Stimulated activated naive CD8-positive, alpha-beta T cell treated with anti-CD3 and anti-CD28 coated beads, Interleukin-15, amount 100 ng/mL, for 72 hours (primary cell): ENCODE data around the gene TNP2.
"Not testable (repeated sequence)": the region's sequence is repeated elsewhere in the genome, so short reads cannot be mapped to it uniquely, and the experiment has no call there.

Source experiments
- ATAC-seq: fragments of 150-1000 bp; cut with Tn5 transposase; 2 replicates; pipeline ENCODE4 v1.10.0; 2021; ENCODE audit warnings: mild to moderate bottlenecking, moderate library complexity
- DNase-seq, 2 donors: peaks; one replicate each; pipeline ENCODE4 v3.0.0; 2021 to 2022
- H3K27ac Mint-ChIP-seq, 2 donors: one replicate each; pipeline ENCODE4 v1.8.0; 2022; ENCODE audit warnings: mild to moderate bottlenecking in 2 of 2, mixed read lengths in 2 of 2, moderate library complexity in 2 of 2
- H3K27me3 Mint-ChIP-seq: one replicate; pipeline ENCODE4 v1.8.0; 2022; ENCODE audit warnings: mixed read lengths
- H3K4me1 Mint-ChIP-seq: one replicate; pipeline ENCODE4 v1.8.0; 2022; ENCODE audit warnings: mild to moderate bottlenecking, mixed read lengths
- H3K4me3 Mint-ChIP-seq, 2 donors: one replicate each; pipeline ENCODE4 v1.8.0; 2022; ENCODE audit warnings: mild to moderate bottlenecking in 2 of 2, mixed read lengths in 2 of 2, moderate library complexity in 1 of 2
- H3K9me3 Mint-ChIP-seq, 2 donors: one replicate each; pipeline ENCODE4 v1.8.0; 2022; ENCODE audit warnings: mixed read lengths in 2 of 2

The TNP2 gene

DNA sequence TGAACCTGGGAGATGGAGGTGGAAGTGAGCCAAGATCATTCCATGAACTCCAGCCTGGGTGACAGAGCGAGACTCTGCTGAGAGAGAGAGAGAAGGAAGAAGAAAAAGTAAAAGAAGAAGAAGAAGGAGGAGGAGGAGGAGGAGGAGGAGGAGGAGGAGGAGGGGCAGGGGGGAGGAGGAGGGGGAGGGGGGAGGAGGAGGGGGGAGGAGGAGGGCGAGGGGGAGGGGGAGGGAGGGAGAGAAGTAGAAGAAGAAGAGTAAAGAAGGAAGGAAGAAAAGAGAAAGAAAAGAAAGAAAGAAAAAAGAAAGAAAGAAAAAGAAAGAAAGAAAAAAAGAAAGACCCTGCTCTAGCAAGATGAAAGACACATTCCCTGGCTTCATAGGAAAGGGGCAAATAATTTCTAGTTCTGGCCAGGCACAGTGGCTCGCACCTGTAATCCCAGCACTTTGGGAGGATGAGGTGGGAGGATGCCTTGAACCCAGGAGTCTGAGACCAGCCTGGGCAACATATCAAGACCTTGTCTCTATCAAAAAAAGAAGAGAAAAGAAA lies 36.7 kb downstream of the TNP2 start:
- Mint-ChIP-seq H3K27ac (peak overlapping the region; percentile 98 to 99), H3K9me3 (no peaks in the 10 kb centered on the region), H3K27me3 (no peaks in the 10 kb centered on the region), H3K4me1 (peaks cover 90% of the 10 kb centered on the region), H3K4me3 (peak overlapping the region; percentile 75 to 77)
- ATAC-seq (no peak), DNase-seq (no peak)

GRCh38 chr16:11231367-11231970 lies 37.7 kb downstream of the TNP2 start:
- no peaks in the 10 kb centered on the region for H3K9me3 Mint-ChIP-seq
- no peaks in the 10 kb centered on the region for H3K27me3 Mint-ChIP-seq
- peak overlapping the region; percentile 72 to 77 for H3K4me3 Mint-ChIP-seq
- peak overlapping the region; percentile 82 to 98 for H3K27ac Mint-ChIP-seq
- no peak for ATAC-seq
- DNase-seq = no peak
- peaks cover 87% of the 10 kb centered on the region for H3K4me1 Mint-ChIP-seq

DNA sequence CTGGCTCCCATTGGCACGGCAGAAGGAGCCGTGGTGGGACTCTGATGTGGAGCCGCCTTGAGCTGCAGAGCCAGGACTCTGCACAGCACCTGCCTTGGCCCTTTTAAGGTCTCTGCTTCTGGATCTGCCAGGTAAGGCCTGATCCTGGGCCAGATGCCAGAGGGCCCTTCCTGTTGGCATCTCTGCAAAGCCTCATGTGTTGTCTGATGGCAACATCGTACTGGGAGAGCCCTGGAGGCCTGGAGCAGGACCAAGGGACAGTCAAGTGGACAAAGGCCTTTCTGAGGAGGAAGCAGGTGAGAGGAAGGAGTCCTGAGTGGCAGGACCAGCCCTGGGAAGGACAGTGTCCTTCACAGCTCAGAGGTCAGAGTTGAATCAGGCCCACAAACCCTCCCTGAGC lies 39.2 kb downstream of the TNP2 start:
- H3K27me3 Mint-ChIP-seq = no peaks in the 10 kb centered on the region
- no peak for DNase-seq
- H3K4me3 Mint-ChIP-seq = no peak overlapping the region
- no peak for ATAC-seq
- H3K4me1 Mint-ChIP-seq = peaks cover 93% of the 10 kb centered on the region
- peak overlapping the region in 1 of 2 donors; percentile 59 for H3K27ac Mint-ChIP-seq
- H3K9me3 Mint-ChIP-seq = no peaks in the 10 kb centered on the region

- ATAC-seq (no peak), DNase-seq (no peak)
- no peak overlapping the region for H3K4me3 Mint-ChIP-seq
- no peak overlapping the region for H3K27ac Mint-ChIP-seq
- no peaks in the 10 kb centered on the region for H3K9me3 Mint-ChIP-seq
- H3K27me3 Mint-ChIP-seq = no peaks in the 10 kb centered on the region
- H3K4me1 Mint-ChIP-seq = peaks cover 93% of the 10 kb centered on the region
Observed at GRCh38 chr16:11229432-11229831, 39.7 kb downstream of the TNP2 start.

DNA sequence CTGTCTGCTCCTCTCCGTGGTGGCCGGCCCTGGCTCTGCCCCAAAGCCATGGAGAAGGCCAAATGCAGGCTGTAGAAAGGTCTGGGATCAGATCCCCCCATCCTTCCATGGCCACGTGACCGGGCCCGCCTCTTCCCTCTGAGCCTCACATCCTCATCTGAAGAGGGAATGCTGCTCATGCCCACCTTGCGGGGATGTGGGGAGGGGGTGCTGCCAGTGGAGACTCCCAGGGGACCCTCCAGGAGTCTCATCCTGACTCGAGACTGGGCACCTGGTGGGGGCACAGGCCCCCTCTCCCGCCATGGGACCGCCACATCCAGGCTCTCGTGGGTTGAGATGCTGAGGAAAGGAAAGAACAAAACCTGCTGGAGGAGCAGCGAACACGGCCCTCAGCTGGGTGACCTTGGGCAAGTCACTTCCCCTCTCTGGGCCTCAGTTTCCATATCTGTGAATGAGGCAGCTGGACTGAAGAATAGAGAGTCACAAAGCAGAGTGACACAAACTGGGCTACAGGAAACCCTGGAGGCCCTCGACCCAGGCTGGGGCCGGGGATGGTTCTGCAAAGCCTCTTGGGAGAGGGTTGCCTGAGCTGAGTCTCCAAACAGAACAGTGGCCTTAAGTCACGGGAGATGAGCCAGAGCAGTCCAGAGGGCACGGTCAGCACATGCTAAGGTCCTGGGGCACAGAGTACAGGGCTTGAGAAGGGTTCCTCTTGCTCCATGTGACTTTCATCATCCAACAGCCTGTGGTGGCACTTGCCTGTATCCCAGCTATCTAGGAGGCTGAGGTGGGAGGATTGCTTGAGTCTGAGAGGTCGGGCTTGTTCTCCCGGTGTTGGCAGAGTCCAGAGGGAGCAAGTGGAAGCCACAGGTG lies 43.2 kb downstream of the TNP2 start:
- peak overlapping the region; percentile 79 to 89 for H3K4me3 Mint-ChIP-seq
- ATAC-seq (no peak), DNase-seq (no peak)
- no peaks in the 10 kb centered on the region for H3K9me3 Mint-ChIP-seq
- H3K27me3 Mint-ChIP-seq = no peaks in the 10 kb centered on the region
- H3K4me1 Mint-ChIP-seq = peaks cover 83% of the 10 kb centered on the region
- H3K27ac Mint-ChIP-seq = peak overlapping the region; percentile 98 to 99

GRCh38 chr16:11224894-11225676 lies 44.0 kb downstream of the TNP2 start:
- H3K9me3 Mint-ChIP-seq = no peaks in the 10 kb centered on the region
- peak overlapping the region; percentile 79 to 89 for H3K4me3 Mint-ChIP-seq
- H3K27ac Mint-ChIP-seq = peak overlapping the region; percentile 98 to 99
- ATAC-seq (peak; percentile 85), DNase-seq (peak; percentile 85 to 93)
- H3K27me3 Mint-ChIP-seq = no peaks in the 10 kb centered on the region
- peaks cover 76% of the 10 kb centered on the region for H3K4me1 Mint-ChIP-seq

DNA sequence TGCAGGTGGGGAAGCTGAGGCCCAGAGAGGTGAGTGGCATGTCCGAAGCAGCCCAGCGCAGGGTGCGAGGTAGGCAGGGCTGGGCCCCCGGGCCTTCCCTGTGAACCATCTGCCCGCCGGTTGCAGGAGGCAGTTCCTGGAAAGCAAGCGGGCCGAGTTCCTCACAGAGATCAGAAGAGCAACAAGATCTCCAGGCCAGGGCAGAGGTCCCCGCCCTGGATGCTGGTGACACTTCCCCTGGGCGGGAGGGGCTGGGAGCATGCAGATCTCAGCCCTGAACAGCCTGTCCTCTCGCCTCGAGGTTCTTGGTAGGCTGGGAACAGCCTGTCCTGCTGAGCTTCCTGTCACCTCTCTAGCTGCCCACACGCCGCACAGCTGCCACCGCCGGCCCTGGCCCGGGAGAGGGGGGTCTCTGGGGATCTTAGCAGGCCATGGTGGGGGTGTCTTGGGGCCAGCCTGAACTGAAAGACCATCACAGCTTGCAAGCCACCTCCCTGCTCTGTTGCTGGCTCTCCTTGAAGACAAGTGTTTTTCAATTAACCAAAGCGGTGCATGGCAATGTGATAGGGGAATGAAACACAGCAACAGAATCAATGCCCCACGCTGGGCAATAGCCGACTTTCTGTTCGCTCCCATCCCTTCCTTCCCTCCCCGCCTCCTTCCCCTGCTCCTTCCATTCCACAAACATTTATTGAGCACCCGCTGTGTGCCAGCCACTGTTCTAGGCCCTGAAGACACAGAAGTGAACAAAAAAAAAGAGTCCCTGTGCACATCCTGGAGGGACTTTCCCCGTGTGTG lies 44.8 kb downstream of the TNP2 start:
- H3K27ac Mint-ChIP-seq = peak overlapping the region; percentile 98 to 99
- ATAC-seq (peak; percentile 68), DNase-seq (peak; percentile 69 to 79)
- H3K9me3 Mint-ChIP-seq = peaks cover under 1% of the 10 kb centered on the region in 2 donors
- peaks cover 69% of the 10 kb centered on the region for H3K4me1 Mint-ChIP-seq
- H3K4me3 Mint-ChIP-seq = peak overlapping the region; percentile 79 to 89
- no peaks in the 10 kb centered on the region for H3K27me3 Mint-ChIP-seq

DNA sequence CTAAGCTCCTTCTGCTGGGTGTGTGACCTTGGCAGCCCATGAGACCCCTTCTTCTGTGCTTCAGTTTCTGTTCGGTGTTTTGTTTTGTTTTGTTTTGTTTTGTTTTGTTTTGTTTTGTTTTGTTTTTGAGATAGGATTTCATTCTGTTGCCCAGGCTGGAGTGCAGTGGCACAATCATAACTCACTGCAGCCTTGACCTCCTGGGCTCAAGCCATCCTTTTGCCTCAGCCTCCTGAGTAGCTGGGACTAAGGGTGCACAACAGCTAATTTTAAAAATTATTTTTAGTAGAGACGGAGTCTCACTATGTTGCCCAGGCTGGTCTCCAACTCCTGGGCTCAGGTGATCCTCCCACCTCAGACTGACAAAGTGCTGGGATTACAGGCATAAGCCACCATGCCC lies 48.6 kb downstream of the TNP2 start:
- peaks cover 42% of the 10 kb centered on the region for H3K4me1 Mint-ChIP-seq

DNA sequence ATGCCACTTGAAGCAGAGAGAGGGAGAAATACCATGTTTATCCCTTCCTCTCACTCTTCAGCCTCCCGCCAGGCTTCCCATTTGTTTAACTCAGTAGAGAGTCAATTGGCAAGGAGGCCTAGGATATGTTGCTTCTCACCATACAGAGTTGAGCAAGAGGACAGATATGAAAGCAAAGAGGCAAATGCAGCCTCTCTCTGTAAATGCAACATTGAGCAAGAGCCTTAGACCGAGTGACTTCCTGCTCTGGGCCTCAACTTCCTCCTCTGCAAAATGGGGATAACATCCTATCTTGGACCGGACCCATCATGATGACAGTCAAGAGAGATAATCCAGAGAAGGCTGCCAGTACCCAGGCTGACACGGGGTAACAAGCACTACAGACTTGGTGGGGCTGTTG lies 49.9 kb downstream of the TNP2 start:
- ATAC-seq = no peak
- H3K27ac Mint-ChIP-seq = no peak overlapping the region
- no peaks in the 10 kb centered on the region for H3K27me3 Mint-ChIP-seq
- peaks cover 29% of the 10 kb centered on the region for H3K4me1 Mint-ChIP-seq
- DNase-seq = no peak
- peaks cover 23 to 31% of the 10 kb centered on the region in 2 donors for H3K9me3 Mint-ChIP-seq
- no peak overlapping the region for H3K4me3 Mint-ChIP-seq

More for the DNA sequence above, 48.6 kb downstream of the TNP2 start:
- not testable (repeated sequence) for H3K27me3 Mint-ChIP-seq, ATAC-seq, H3K27ac Mint-ChIP-seq, H3K4me3 Mint-ChIP-seq, DNase-seq
- H3K9me3 Mint-ChIP-seq = peaks cover 23 to 30% of the 10 kb centered on the region in 2 donors

- H3K4me3 Mint-ChIP-seq = no peak overlapping the region
- ATAC-seq (no peak), DNase-seq (no peak)
- peaks cover 23 to 31% of the 10 kb centered on the region in 2 donors for H3K9me3 Mint-ChIP-seq
- H3K4me1 Mint-ChIP-seq = peaks cover 23% of the 10 kb centered on the region
- no peaks in the 10 kb centered on the region for H3K27me3 Mint-ChIP-seq
- no peak overlapping the region for H3K27ac Mint-ChIP-seq
Observed at GRCh38 chr16:11218604-11218962, 50.5 kb downstream of the TNP2 start.
